Measurements from ENCODE around the gene APOB. TPM values are rescaled to one million over a fixed set of nuclear protein-coding genes. Genes with fewer than 3 reads are reported as not detected.

The APOB gene
- total RNA-seq, 1 experiment from 2014 or later, result not detected

DNA sequence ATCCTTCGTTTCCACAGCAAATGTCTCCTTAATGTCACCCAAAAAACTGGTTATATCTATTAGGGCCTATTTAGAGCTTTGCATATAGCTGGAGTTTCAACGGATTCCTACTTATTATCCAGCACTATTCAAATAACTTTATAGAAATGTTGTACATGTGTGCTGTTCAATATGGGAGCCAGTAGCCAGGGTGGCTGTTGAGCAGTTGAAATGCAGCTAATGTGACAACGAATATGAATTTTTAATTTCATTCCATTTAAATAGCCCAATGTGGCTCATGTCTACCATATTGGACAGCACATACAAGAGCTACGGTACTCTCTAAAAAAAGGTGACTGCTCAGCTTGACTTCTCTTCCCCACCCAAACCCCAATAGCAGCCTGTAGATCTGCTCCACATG lies 2.4 kb downstream of the APOB start:
- H3K27me3 ChIP-seq (replicated peaks; ENCODE audit: insufficient read depth, low read depth, low read length, poor library complexity), result peaks cover 85% of the 10 kb centered on the region
- ChIA-PET POLR2A (ENCODE audit: low non-redundant PET) (no interaction called here), CTCF (no interaction called here)
- no peak for DNase-seq (ENCODE audit: low spot score)
- no TSS peak for BruUV-seq (replicated peaks)
- no peaks in the 10 kb centered on the region for H3K36me3 ChIP-seq (ENCODE audit: insufficient read depth, low read length, poor library complexity, severe bottlenecking)
- no peak overlapping the region for H3K4me3 ChIP-seq (ENCODE audit: low read depth, low read length, poor library complexity, severe bottlenecking)
- TF ChIP-seq, protein P1, sequence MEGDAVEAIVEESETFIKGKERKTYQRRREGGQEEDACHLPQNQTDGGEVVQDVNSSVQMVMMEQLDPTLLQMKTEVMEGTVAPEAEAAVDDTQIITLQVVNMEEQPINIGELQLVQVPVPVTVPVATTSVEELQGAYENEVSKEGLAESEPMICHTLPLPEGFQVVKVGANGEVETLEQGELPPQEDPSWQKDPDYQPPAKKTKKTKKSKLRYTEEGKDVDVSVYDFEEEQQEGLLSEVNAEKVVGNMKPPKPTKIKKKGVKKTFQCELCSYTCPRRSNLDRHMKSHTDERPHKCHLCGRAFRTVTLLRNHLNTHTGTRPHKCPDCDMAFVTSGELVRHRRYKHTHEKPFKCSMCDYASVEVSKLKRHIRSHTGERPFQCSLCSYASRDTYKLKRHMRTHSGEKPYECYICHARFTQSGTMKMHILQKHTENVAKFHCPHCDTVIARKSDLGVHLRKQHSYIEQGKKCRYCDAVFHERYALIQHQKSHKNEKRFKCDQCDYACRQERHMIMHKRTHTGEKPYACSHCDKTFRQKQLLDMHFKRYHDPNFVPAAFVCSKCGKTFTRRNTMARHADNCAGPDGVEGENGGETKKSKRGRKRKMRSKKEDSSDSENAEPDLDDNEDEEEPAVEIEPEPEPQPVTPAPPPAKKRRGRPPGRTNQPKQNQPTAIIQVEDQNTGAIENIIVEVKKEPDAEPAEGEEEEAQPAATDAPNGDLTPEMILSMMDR (conservative IDR thresholded peaks at IDR 0.05; ENCODE audit: low read depth, low read length), result no peak
- no peak for TF ChIP-seq EZH2 (IDR thresholded peaks at IDR 0.05; ENCODE audit: borderline replicate concordance, low read depth, low read length, poor library complexity, severe bottlenecking)
- no peaks in the 10 kb centered on the region for H3K9me3 ChIP-seq (ENCODE audit: low read depth, low read length, poor library complexity, severe bottlenecking)
- no peaks in the 10 kb centered on the region for H3K4me1 ChIP-seq (ENCODE audit: insufficient read depth, low read length, poor library complexity, severe bottlenecking)
- no peak overlapping the region for H3K27ac ChIP-seq (ENCODE audit: low read depth, low read length, poor library complexity, severe bottlenecking)
- intact Hi-C loops (cut with micrococcal nuclease; ENCODE audit: unreplicated experiment), result loop anchor here (5.0 kb wide), 1 partner anchor 126 kb away; no protein-coding TSS in a partner anchor

GRCh38 chr2:21040468-21041377 lies 3.1 kb downstream of the APOB start:
- intact Hi-C loops (cut with micrococcal nuclease; ENCODE audit: unreplicated experiment), result loop anchor here (5.0 kb wide), 1 partner anchor 127 kb away; no protein-coding TSS in a partner anchor
- Histone ChIP-seq H3K9me3 (ENCODE audit: low read depth, low read length, poor library complexity, severe bottlenecking) (no peaks in the 10 kb centered on the region), H3K4me3 (ENCODE audit: low read depth, low read length, poor library complexity, severe bottlenecking) (no peak overlapping the region), H3K27ac (ENCODE audit: low read depth, low read length, poor library complexity, severe bottlenecking) (no peak overlapping the region), H3K27me3 (replicated peaks; ENCODE audit: insufficient read depth, low read depth, low read length, poor library complexity) (peaks cover 79% of the 10 kb centered on the region), H3K36me3 (ENCODE audit: insufficient read depth, low read length, poor library complexity, severe bottlenecking) (no peaks in the 10 kb centered on the region), H3K4me1 (ENCODE audit: insufficient read depth, low read length, poor library complexity, severe bottlenecking) (no peaks in the 10 kb centered on the region)
- no peak for TF ChIP-seq EZH2 (IDR thresholded peaks at IDR 0.05; ENCODE audit: borderline replicate concordance, low read depth, low read length, poor library complexity, severe bottlenecking)
- TF ChIP-seq, protein P1 (conservative IDR thresholded peaks at IDR 0.05; ENCODE audit: low read depth, low read length), result no peak
- CTCF ChIA-PET, result no interaction called here
- no peak for DNase-seq (ENCODE audit: low spot score)
- no TSS peak for BruUV-seq (replicated peaks)
- POLR2A ChIA-PET (ENCODE audit: low non-redundant PET), result no interaction called here

DNA sequence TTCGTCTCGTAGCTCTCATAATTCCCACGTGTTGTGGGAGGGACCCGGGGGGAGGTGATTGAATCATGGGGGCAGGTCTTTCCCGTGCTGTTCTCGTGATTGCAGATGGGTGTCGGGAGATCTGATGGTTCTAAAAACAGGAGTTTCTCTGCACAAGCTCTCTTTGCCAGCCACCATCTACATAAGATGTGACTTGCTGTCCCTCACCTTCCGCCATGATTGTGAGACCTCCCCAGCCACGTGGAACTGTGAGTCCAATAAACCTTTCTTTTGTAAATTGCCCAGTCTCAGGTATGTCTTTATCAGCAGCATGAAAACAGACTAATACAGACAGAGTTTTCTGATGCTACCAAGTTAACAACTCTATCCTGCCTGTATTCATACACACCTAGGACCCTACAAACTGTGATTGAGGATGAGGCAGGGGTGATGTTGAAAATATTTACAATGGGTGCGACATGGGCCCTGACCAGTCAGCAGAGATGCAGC lies 3.9 kb downstream of the APOB start:
- Histone ChIP-seq H3K9me3 (ENCODE audit: low read depth, low read length, poor library complexity, severe bottlenecking) (no peaks in the 10 kb centered on the region), H3K36me3 (ENCODE audit: insufficient read depth, low read length, poor library complexity, severe bottlenecking) (no peaks in the 10 kb centered on the region), H3K27ac (ENCODE audit: low read depth, low read length, poor library complexity, severe bottlenecking) (no peak overlapping the region), H3K4me3 (ENCODE audit: low read depth, low read length, poor library complexity, severe bottlenecking) (no peak overlapping the region), H3K27me3 (replicated peaks; ENCODE audit: insufficient read depth, low read depth, low read length, poor library complexity) (peaks cover 73% of the 10 kb centered on the region), H3K4me1 (ENCODE audit: insufficient read depth, low read length, poor library complexity, severe bottlenecking) (no peaks in the 10 kb centered on the region)
- ChIA-PET CTCF (no interaction called here), POLR2A (ENCODE audit: low non-redundant PET) (no interaction called here)
- no peak for DNase-seq (ENCODE audit: low spot score)
- intact Hi-C loops (cut with micrococcal nuclease; ENCODE audit: unreplicated experiment), result loop anchor here (5.0 kb wide), 1 partner anchor 127 kb away; no protein-coding TSS in a partner anchor
- TF ChIP-seq, protein P1 (conservative IDR thresholded peaks at IDR 0.05; ENCODE audit: low read depth, low read length), result no peak
- no peak for TF ChIP-seq EZH2 (IDR thresholded peaks at IDR 0.05; ENCODE audit: borderline replicate concordance, low read depth, low read length, poor library complexity, severe bottlenecking)
- BruUV-seq (replicated peaks), result no TSS peak
